ENCODE data around the gene EFEMP1.

- no peak for TF ChIP-seq CTCF (IDR thresholded peaks at IDR 0.05 in 2 of 3, conservative IDR thresholded peaks at IDR 0.05 in 1 of 3; ENCODE audit: borderline replicate concordance in 1 of 3, insufficient read depth in 1 of 3, low read depth in 2 of 3, low read length in 2 of 3)
- no peak for TF ChIP-seq POLR2A (IDR thresholded peaks at IDR 0.05; ENCODE audit: borderline replicate concordance, extremely low read depth, insufficient read depth, insufficient read length)
- no peak for TF ChIP-seq EZH2 (IDR thresholded peaks at IDR 0.05)
- TF ChIP-seq EGR1 (IDR thresholded peaks at IDR 0.05; ENCODE audit: low read depth) = no peak
- no peak for TF ChIP-seq SIN3A (IDR thresholded peaks at IDR 0.05; ENCODE audit: low read depth)
- TF ChIP-seq REST (IDR thresholded peaks at IDR 0.05; ENCODE audit: low read depth) = no peak
- TF ChIP-seq RAD21 (IDR thresholded peaks at IDR 0.05; ENCODE audit: low read depth) = no peak
- TF ChIP-seq ZBTB33 (IDR thresholded peaks at IDR 0.05; ENCODE audit: extremely low read depth, insufficient replicate concordance, low read length) = no peak
- no peak for TF ChIP-seq MAX (IDR thresholded peaks at IDR 0.05)
Observed at GRCh38 chr2:55965966-55966365, 42.4 kb upstream of the EFEMP1 start.
